Prostate gland (tissue), 2 donors: ENCODE data around the gene INHBA. TPM values are rescaled to one million over a fixed set of nuclear protein-coding genes. Genes with fewer than 3 reads are reported as not detected.
A peak's percentile ranks its signal among the peaks of the same experiment; 100 is the strongest.

Source experiments
- DNase-seq: peaks from one replicate; pipeline ENCODE4 v3.0.0-alpha.2; 2019; ENCODE audit warnings: low spot score
- H3K27ac ChIP-seq, 2 donors: fragments of 200-600 bp; sonication (generic); 2 replicates each; pipeline ENCODE4 v1.5.1; 2017 to 2019
- H3K27me3 ChIP-seq: fragments of 200-600 bp; sonication (generic); replicated peaks from 2 replicates; pipeline ENCODE4 v1.5.1; 2019; ENCODE audit not compliant: insufficient read depth
- H3K36me3 ChIP-seq, 2 donors: fragments of 200-600 bp; sonication (generic); 1 replicate in 1 of 2; 2 replicates in 1 of 2; pipeline versions ENCODE4 v1.5.1 to v1.8.1; 2017 to 2019
- H3K4me1 ChIP-seq: fragments of 200-600 bp; sonication (generic); replicated peaks from 2 replicates; pipeline ENCODE4 v1.5.1; 2019
- H3K4me3 ChIP-seq, 2 donors: fragments of 200-600 bp; sonication (generic); 2 replicates each; pipeline ENCODE4 v1.5.1; 2017 to 2019
- H3K9me3 ChIP-seq: fragments of 200-600 bp; sonication (generic); 2 replicates; pipeline ENCODE4 v1.5.1; 2017
- CTCF ChIP-seq, 4 experiments: fragments of 200-600 bp in 2 of 4; fragments of 450-650 bp in 2 of 4; sonication (generic) in 2 of 4; IDR thresholded peaks; 1 replicate in 3 of 4; 2 replicates in 1 of 4; pipeline ENCODE4 v1.5.1; 2016 to 2019; ENCODE audit warnings: antibody characterized with exemption in 4 of 4, mild to moderate bottlenecking in 2 of 4, moderate library complexity in 2 of 4
- POLR2A ChIP-seq: fragments of 450-650 bp; IDR thresholded peaks from one replicate; pipeline ENCODE4 v1.6.1; 2016; ENCODE audit warnings: antibody characterized with exemption, mild to moderate bottlenecking
- POLR2AphosphoS5 ChIP-seq: sonication (generic); formaldehyde crosslinking; IDR thresholded peaks from one replicate; pipeline ENCODE4 v1.6.1; 2017; ENCODE audit warnings: antibody characterized with exemption
- WGBS: methylation state at CpG from one replicate; pipeline ENCODE4 v1.1.5; 2018; 5-methylcytosine and 5-hydroxymethylcytosine counted together
- intact Hi-C: fragments of 100-400 bp; cut with DNase I; formaldehyde crosslinking; loops from one replicate; pipeline ENCODE4 v1.14.2; 2022
- total RNA-seq, 2 donors: library from RNA; depleted of rRNA; stranded (reverse); fragments of >200 nt; gene quantifications; one replicate each; pipeline ENCODE4 v1.1.0, GENCODE V29; 2016

The INHBA gene
- total RNA-seq, 2 donors from 2014 or later: 0.73 to 6.6 TPM

- Histone ChIP-seq H3K27me3 (no peaks in the 10 kb centered on the region), H3K4me3 (no peak overlapping the region), H3K27ac (no peak overlapping the region), H3K36me3 (no peaks in the 10 kb centered on the region), H3K4me1 (no peaks in the 10 kb centered on the region), H3K9me3 (no peaks in the 10 kb centered on the region)
- DNase-seq: no peak
- intact Hi-C loops: no loop called here
- no peak for TF ChIP-seq CTCF (IDR thresholded peaks at IDR 0.05)
- no peak for TF ChIP-seq POLR2A
- TF ChIP-seq POLR2AphosphoS5: no peak
- 82% methylated on average over 11 of the region's 11 CpGs for WGBS
These were observed 13.8 kb upstream of the INHBA start for GRCh38 chr7:41716691-41717090.

GRCh38 chr7:41715000-41715399 lies 12.1 kb upstream of the INHBA start:
- no peaks in the 10 kb centered on the region for H3K27me3 ChIP-seq
- TF ChIP-seq POLR2A (no peak), POLR2AphosphoS5 (no peak)
- WGBS: 92% methylated on average over 8 of the region's 8 CpGs
- no peak overlapping the region for H3K27ac ChIP-seq
- no peak overlapping the region for H3K4me3 ChIP-seq
- no peaks in the 10 kb centered on the region for H3K9me3 ChIP-seq
- no peaks in the 10 kb centered on the region for H3K36me3 ChIP-seq
- no peaks in the 10 kb centered on the region for H3K4me1 ChIP-seq
- intact Hi-C loops: no loop called here
- no peak for DNase-seq

- no peaks in the 10 kb centered on the region for H3K4me1 ChIP-seq
- TF ChIP-seq CTCF (IDR thresholded peaks at IDR 0.05): peak in 2 of 4 experiments; percentile 25 to 31
- TF ChIP-seq POLR2A: no peak
- no peak overlapping the region for H3K27ac ChIP-seq
- WGBS: 52% methylated on average over 10 of the region's 10 CpGs
- no peak overlapping the region for H3K4me3 ChIP-seq
- H3K36me3 ChIP-seq: no peaks in the 10 kb centered on the region
- no peaks in the 10 kb centered on the region for H3K27me3 ChIP-seq
- intact Hi-C loops: no loop called here
- H3K9me3 ChIP-seq: no peaks in the 10 kb centered on the region
- no peak for DNase-seq
These were observed 8.6 kb upstream of the INHBA start for GRCh38 chr7:41711283-41712064.

- no peaks in the 10 kb centered on the region for H3K4me1 ChIP-seq
- no peaks in the 10 kb centered on the region for H3K27me3 ChIP-seq
- 84% methylated on average over 2 of the region's 2 CpGs for WGBS
- TF ChIP-seq CTCF (IDR thresholded peaks at IDR 0.05): no peak
- TF ChIP-seq POLR2A: no peak
- TF ChIP-seq POLR2AphosphoS5: no peak
- DNase-seq: no peak
- intact Hi-C loops: no loop called here
- no peak overlapping the region for H3K27ac ChIP-seq
- no peaks in the 10 kb centered on the region for H3K9me3 ChIP-seq
- no peaks in the 10 kb centered on the region for H3K36me3 ChIP-seq
- no peak overlapping the region for H3K4me3 ChIP-seq
These were observed 7.9 kb upstream of the INHBA start for GRCh38 chr7:41710838-41711237.

GRCh38 chr7:41709621-41710020 lies 6.7 kb upstream of the INHBA start:
- TF ChIP-seq CTCF (IDR thresholded peaks at IDR 0.05): no peak
- no peak for TF ChIP-seq POLR2A
- TF ChIP-seq POLR2AphosphoS5: no peak
- Histone ChIP-seq H3K4me3 (no peak overlapping the region), H3K27me3 (no peaks in the 10 kb centered on the region), H3K27ac (no peak overlapping the region), H3K9me3 (no peaks in the 10 kb centered on the region), H3K36me3 (no peaks in the 10 kb centered on the region), H3K4me1 (peaks cover 3% of the 10 kb centered on the region)
- 70% methylated on average over 4 of the region's 4 CpGs for WGBS
- intact Hi-C loops: loop anchor here (5.0 to 10.0 kb wide), 3 partner anchors 947 to 1475 kb away; no protein-coding TSS in a partner anchor
- no peak for DNase-seq
